ENCODE data around the gene ALK.

- no peak for TF ChIP-seq POLR2A (IDR thresholded peaks at IDR 0.05)
- no peak for TF ChIP-seq CTCF (IDR thresholded peaks at IDR 0.05)
These were observed 165.6 kb downstream of the ALK start for GRCh38 chr2:29755829-29756228.

Data from Peyer's patch (tissue), 4 donors.